ENCODE measurements around the gene TBC1D21.

DNA sequence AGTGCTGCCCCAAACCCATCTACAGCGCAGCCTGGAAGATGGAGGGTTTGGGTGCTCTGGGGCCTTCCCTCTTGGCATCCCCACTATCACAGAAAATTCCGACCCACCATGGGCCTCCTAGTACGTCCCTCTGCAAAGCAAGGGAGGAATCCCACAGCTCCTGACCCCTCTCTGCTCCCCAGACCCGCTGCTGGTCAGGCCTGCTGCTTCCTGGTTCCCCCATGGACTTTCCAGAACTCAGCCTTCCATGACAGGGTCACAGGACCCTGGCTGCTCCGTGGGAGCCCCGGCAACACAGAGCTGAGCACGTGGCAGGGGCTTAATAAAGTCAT lies 49.8 kb downstream of the TBC1D21 start:
- TF ChIP-seq, protein P1, sequence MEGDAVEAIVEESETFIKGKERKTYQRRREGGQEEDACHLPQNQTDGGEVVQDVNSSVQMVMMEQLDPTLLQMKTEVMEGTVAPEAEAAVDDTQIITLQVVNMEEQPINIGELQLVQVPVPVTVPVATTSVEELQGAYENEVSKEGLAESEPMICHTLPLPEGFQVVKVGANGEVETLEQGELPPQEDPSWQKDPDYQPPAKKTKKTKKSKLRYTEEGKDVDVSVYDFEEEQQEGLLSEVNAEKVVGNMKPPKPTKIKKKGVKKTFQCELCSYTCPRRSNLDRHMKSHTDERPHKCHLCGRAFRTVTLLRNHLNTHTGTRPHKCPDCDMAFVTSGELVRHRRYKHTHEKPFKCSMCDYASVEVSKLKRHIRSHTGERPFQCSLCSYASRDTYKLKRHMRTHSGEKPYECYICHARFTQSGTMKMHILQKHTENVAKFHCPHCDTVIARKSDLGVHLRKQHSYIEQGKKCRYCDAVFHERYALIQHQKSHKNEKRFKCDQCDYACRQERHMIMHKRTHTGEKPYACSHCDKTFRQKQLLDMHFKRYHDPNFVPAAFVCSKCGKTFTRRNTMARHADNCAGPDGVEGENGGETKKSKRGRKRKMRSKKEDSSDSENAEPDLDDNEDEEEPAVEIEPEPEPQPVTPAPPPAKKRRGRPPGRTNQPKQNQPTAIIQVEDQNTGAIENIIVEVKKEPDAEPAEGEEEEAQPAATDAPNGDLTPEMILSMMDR (IDR thresholded peaks at IDR 0.05; ENCODE audit: insufficient read depth, low read depth, low read length) = no peak
- no peak for TF ChIP-seq EZH2 (IDR thresholded peaks at IDR 0.05; ENCODE audit: insufficient read depth, low read length)

All from astrocyte (in vitro differentiated cells and primary cell).